Suppressor macrophage treated with lipopolysaccharide for 4 hours (primary cell): ENCODE data around the gene ZNF318.
"Not testable (repeated sequence)": the region's sequence is repeated elsewhere in the genome, so short reads cannot be mapped to it uniquely, and the experiment has no call there.

Experiments
- DNase-seq: peaks from one replicate; pipeline ENCODE4 v3.0.0-alpha.2; 2020

ZNF318 gene

GRCh38 chr6:43331891-43332290, 37.6 kb downstream of the ZNF318 start:
- DNase-seq, result peak; percentile 60

- no peak for DNase-seq
Observed at GRCh38 chr6:43331470-43331869, 38.0 kb downstream of the ZNF318 start.

- DNase-seq, result no peak
Observed at GRCh38 chr6:43328528-43328927, 40.9 kb downstream of the ZNF318 start.

GRCh38 chr6:43325876-43326275, 43.6 kb downstream of the ZNF318 start:
- DNase-seq, result no peak

GRCh38 chr6:43318011-43318410, 51.4 kb downstream of the ZNF318 start:
- peak; percentile 29 for DNase-seq

GRCh38 chr6:43313813-43314212, 55.6 kb downstream of the ZNF318 start:
- DNase-seq, result no peak

- peak; percentile 66 for DNase-seq
Observed at GRCh38 chr6:43311666-43312065, 57.8 kb downstream of the ZNF318 start.

GRCh38 chr6:43310624-43311023, 58.8 kb downstream of the ZNF318 start:
- DNase-seq, result peak; percentile 26

GRCh38 chr6:43310134-43310533, 59.3 kb downstream of the ZNF318 start:
- peak; percentile 32 for DNase-seq

- DNase-seq, result no peak
Observed at GRCh38 chr6:43308990-43309477, 60.4 kb downstream of the ZNF318 start.

GRCh38 chr6:43308101-43308989, 61.1 kb downstream of the ZNF318 start, which contains the start of gene CRIP3:
CRIP3 (minus strand) TSS chr6:43308826; CDS start chr6:43308792, 34 bp downstream.
- no peak for DNase-seq

GRCh38 chr6:43307451-43308100, 61.9 kb downstream of the ZNF318 start:
- no peak for DNase-seq

- no peak for DNase-seq
Observed at GRCh38 chr6:43306086-43306485, 63.4 kb downstream of the ZNF318 start.

- no peak for DNase-seq
Observed at GRCh38 chr6:43304882-43305281, 64.6 kb downstream of the ZNF318 start.

- no peak for DNase-seq
Observed at GRCh38 chr6:43304361-43304760, 65.1 kb downstream of the ZNF318 start.

- DNase-seq, result no peak
Observed at GRCh38 chr6:43303751-43304331, 65.6 kb downstream of the ZNF318 start.

GRCh38 chr6:43303006-43303405, 66.4 kb downstream of the ZNF318 start:
- DNase-seq, result not testable (repeated sequence)

GRCh38 chr6:43302126-43302525, 67.3 kb downstream of the ZNF318 start:
- DNase-seq, result no peak

GRCh38 chr6:43301081-43301870, 68.2 kb downstream of the ZNF318 start:
- DNase-seq, result no peak

- no peak for DNase-seq
Observed at GRCh38 chr6:43299338-43300293, 69.8 kb downstream of the ZNF318 start.

GRCh38 chr6:43298565-43299337, 70.7 kb downstream of the ZNF318 start:
- DNase-seq, result no peak
